T-cell (primary cell): Measurements from ENCODE around the gene TMTC1. TPM values are rescaled to one million over a fixed set of nuclear protein-coding genes. Genes with fewer than 3 reads are reported as not detected.

Experiments
- ATAC-seq, 4 experiments: fragments of 200-7000 bp in 3 of 4; fragments of 150-1000 bp in 1 of 4; cut with Tn5 transposase; replicated peaks in 1 of 4; 1 replicate in 3 of 4; 2 replicates in 1 of 4; pipeline ENCODE4 v1.10.0; 2021; ENCODE audit warnings: moderate library complexity in 3 of 4, mild to moderate bottlenecking in 2 of 4, moderate number of reproducible peaks in 1 of 4
- CTCF ChIA-PET, 2 donors: fragments of 300-600 bp; sonication (Branson Sonifier 250); formaldehyde crosslinking; loops; one replicate each; lab custom pipeline; 2022; ENCODE audit warnings: antibody characterized with exemption in 2 of 2; lab: Charles Lee
- POLR2A ChIA-PET, 2 donors: fragments of 300-600 bp; sonication (Branson Sonifier 250); formaldehyde crosslinking; loops; one replicate each; lab custom pipeline; 2022; ENCODE audit warnings: antibody characterized with exemption in 2 of 2; lab: Charles Lee
- DNase-seq, 35 experiments: peaks; one replicate each; pipeline versions ENCODE4 v3.0.0 to v3.0.0-alpha.2; 2013 to 2023
- H3K27ac ChIP-seq: one replicate; pipeline ENCODE4 v1.5.1; 2013; ENCODE audit warnings: low read length
- H3K27me3 ChIP-seq, 2 experiments: replicated peaks in 1 of 2; 1 replicate in 1 of 2; 2 replicates in 1 of 2; pipeline versions ENCODE4 v1.6.1 to v1.7.0; 2013; ENCODE audit warnings: low read length in 1 of 2, mixed read lengths in 1 of 2; ENCODE audit not compliant: control insufficient read depth in 2 of 2, insufficient read depth in 2 of 2; ENCODE audit errors: extremely low read depth in 1 of 2
- H3K36me3 ChIP-seq, 2 donors: 1 replicate in 1 of 2; 2 replicates in 1 of 2; pipeline versions ENCODE4 v1.6.1 to v1.7.0; 2013; ENCODE audit warnings: low read length in 1 of 2; ENCODE audit not compliant: control insufficient read depth in 2 of 2, insufficient read depth in 1 of 2; ENCODE audit errors: extremely low read depth in 1 of 2
- H3K4me1 ChIP-seq, 2 experiments: 1 replicate in 1 of 2; 2 replicates in 1 of 2; pipeline versions ENCODE4 v1.6.1 to v1.7.0; 2013; ENCODE audit warnings: low read length in 2 of 2, mixed read lengths in 1 of 2; ENCODE audit not compliant: insufficient read depth in 2 of 2, control insufficient read depth in 1 of 2; ENCODE audit errors: extremely low read depth in 1 of 2
- H3K4me3 ChIP-seq, 2 donors: 1 replicate in 1 of 2; 2 replicates in 1 of 2; pipeline versions ENCODE4 v1.5.1 to v1.7.0; 2013; ENCODE audit warnings: mild to moderate bottlenecking in 2 of 2, low read length in 1 of 2, moderate library complexity in 1 of 2; ENCODE audit not compliant: control insufficient read depth in 1 of 2; ENCODE audit errors: extremely low read depth in 1 of 2
- H3K9me3 ChIP-seq: 2 replicates; pipeline ENCODE4 v1.7.0; 2013
- H3K27ac Mint-ChIP-seq, 2 donors: one replicate each; pipeline ENCODE4 v1.8.0; 2020 to 2021; ENCODE audit warnings: mild to moderate bottlenecking in 2 of 2, mixed read lengths in 2 of 2
- H3K27me3 Mint-ChIP-seq, 2 donors: one replicate each; pipeline ENCODE4 v1.8.0; 2021 to 2022; ENCODE audit warnings: mixed read lengths in 2 of 2
- H3K36me3 Mint-ChIP-seq: one replicate; pipeline ENCODE4 v1.8.0; 2021; ENCODE audit warnings: mixed read lengths
- H3K4me1 Mint-ChIP-seq, 3 donors: one replicate each; pipeline ENCODE4 v1.8.0; 2020 to 2022; ENCODE audit warnings: mixed read lengths in 3 of 3, mild to moderate bottlenecking in 1 of 3
- H3K4me3 Mint-ChIP-seq, 3 donors: one replicate each; pipeline ENCODE4 v1.8.0; 2020 to 2022; ENCODE audit warnings: mild to moderate bottlenecking in 3 of 3, mixed read lengths in 3 of 3, moderate library complexity in 3 of 3
- H3K9me3 Mint-ChIP-seq, 3 donors: one replicate each; pipeline ENCODE4 v1.8.0; 2020 to 2022; ENCODE audit warnings: mixed read lengths in 3 of 3
- WGBS: methylation state at CpG from one replicate; pipeline ENCODE4 v1.1.5; 2013; ENCODE audit warnings: missing lambda C conversion rate; ENCODE audit not compliant: insufficient coverage; 5-methylcytosine and 5-hydroxymethylcytosine counted together
- total RNA-seq, 35 experiments: library from RNA in 6 of 35; stranded (reverse) in 6 of 35; fragments of 120-200 nt in 1 of 35; gene quantifications; one replicate each; pipeline versions ENCODE4 v1.2.1 to v1.2.4 and lab custom pipeline; 2013 to 2026

The TMTC1 gene
- total RNA-seq, 5 donors from 2014 or later (not counting 1 experiment from before 2014, with no cell fraction given) = 0.10 to 0.44 (median 0.29) TPM; not detected in 1

DNA sequence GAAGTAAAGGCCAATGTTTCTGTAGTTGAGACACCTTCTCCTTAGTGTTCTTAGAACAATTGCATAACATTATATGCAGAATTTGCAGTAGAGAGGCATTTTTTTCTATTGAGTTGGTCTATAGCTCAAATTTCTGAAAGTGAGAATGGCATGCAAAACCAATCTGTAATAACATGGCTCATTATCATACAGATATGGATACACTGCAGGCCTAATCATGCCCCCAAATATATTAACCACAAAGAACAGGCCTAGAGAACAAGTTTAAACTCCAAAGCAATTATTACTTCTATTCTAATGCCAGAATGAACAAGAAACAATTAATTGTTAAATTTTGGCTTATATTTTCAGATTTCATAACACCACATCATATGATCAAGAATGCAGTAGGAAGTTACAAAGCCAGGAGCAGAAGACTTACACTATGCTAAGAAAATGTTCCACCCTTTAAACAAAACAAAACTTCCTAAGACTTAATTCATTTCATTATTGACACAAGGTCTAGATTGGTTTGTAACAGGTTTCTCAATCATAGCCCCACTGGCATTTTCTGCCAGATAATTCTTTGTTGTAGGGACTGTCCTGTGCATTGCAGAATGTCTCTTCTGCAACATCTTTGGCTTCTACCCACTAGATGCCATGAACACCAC, 26.9 kb downstream of the TMTC1 start:
- Histone ChIP-seq H3K36me3 (no peaks in the 10 kb centered on the region), H3K27ac (no peak overlapping the region), H3K4me3 (no peak overlapping the region), H3K27me3 (no peaks in the 10 kb centered on the region), H3K9me3 (no peaks in the 10 kb centered on the region), H3K4me1 (no peaks in the 10 kb centered on the region)
- H3K4me3 Mint-ChIP-seq = no peak overlapping the region
- no peak overlapping the region for H3K27ac Mint-ChIP-seq
- ChIA-PET CTCF (no interaction called here), POLR2A (no interaction called here)
- H3K9me3 Mint-ChIP-seq = peaks cover 2 to 12% (median 4%) of the 10 kb centered on the region in 3 donors
- ATAC-seq (no peak), DNase-seq (no peak)
- H3K36me3 Mint-ChIP-seq = no peaks in the 10 kb centered on the region
- H3K27me3 Mint-ChIP-seq = no peaks in the 10 kb centered on the region
- H3K4me1 Mint-ChIP-seq = no peaks in the 10 kb centered on the region

DNA sequence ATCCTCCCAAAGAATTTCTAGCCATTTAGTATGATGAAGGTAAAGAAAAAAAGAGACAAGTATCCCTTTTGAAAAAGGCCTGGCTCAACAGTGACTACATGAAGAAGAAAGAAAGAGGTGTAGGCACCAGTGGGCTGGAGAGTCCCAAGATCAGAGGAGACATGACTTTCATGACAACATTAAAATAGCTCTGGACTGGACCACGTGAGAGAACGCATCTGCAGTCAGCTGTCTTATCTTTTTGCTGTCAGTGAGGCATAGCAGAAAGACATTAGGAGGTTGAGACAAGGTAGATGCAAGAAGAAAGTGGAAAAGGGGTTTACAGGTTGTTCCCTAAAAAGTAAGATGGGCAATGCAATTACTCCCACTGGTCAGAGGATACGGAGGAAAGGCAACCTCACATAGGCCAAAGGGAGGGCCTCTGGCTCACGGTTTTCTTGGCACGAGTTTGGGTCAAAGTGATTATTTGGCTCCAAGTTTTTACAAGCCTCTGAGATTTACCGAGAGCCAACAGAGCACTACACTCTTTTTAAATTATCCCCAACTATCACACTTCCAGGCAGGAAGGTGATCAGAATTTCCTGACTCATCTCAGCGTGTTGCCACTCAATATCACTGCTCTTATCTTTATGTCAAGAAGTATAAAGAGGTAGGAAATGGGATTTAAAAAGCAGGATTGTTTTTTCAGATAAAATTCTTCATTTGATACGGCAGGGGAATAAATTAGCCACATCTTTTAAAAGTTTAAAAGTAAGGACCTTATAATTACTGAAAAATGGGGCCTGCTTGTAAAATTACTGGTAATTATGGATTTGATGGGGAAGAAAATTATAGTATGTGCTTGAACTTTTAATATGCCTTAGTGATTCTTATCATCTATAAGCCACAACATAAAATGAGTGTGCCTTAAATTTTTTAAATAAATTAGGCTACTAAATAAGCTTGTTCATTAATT, 29.2 kb downstream of the TMTC1 start:
- Histone ChIP-seq H3K4me1 (no peaks in the 10 kb centered on the region), H3K27ac (no peak overlapping the region), H3K27me3 (peaks cover 0 to 4% of the 10 kb centered on the region in 2 experiments), H3K4me3 (no peak overlapping the region), H3K9me3 (no peaks in the 10 kb centered on the region), H3K36me3 (no peaks in the 10 kb centered on the region)
- POLR2A ChIA-PET = no interaction called here
- Mint-ChIP-seq H3K36me3 (no peaks in the 10 kb centered on the region), H3K9me3 (peaks cover 2 to 12% (median 4%) of the 10 kb centered on the region in 3 donors), H3K27me3 (peaks cover 0 to 8% of the 10 kb centered on the region in 2 donors), H3K4me3 (no peak overlapping the region), H3K27ac (no peak overlapping the region), H3K4me1 (no peaks in the 10 kb centered on the region)
- no peak for ATAC-seq
- DNase-seq = no peak
- CTCF ChIA-PET = no interaction called here
- WGBS = 78% methylated on average over 5 of the region's 8 CpGs

DNA sequence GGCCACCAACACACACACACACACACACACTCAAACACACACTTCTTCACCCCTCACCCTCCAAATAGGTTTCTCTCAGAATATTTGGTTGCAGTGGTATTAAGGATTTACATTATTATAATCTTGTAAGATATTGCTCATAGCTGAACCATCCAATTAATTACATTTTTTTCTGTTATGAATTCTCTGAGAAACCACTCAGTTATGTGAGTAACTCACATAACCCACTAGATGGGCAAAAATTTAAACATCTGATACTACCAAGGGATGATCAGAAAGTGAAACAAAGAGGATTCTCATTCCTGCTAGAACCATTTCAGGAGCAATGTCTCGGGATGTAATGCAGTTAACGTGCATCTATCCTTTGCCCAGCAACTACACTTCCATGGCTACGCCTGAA, 31.6 kb downstream of the TMTC1 start:
- ChIA-PET CTCF (no interaction called here), POLR2A (no interaction called here)
- DNase-seq (no peak), ATAC-seq (no peak)
- Mint-ChIP-seq H3K4me3 (no peak overlapping the region), H3K27ac (no peak overlapping the region), H3K9me3 (peaks cover 0 to 2% (median 0%) of the 10 kb centered on the region in 3 donors), H3K36me3 (no peaks in the 10 kb centered on the region), H3K4me1 (no peaks in the 10 kb centered on the region), H3K27me3 (peaks cover 0 to 8% of the 10 kb centered on the region in 2 donors)
- no peak overlapping the region for H3K27ac ChIP-seq
- H3K36me3 ChIP-seq = no peaks in the 10 kb centered on the region
- no peaks in the 10 kb centered on the region for H3K9me3 ChIP-seq
- no peak overlapping the region for H3K4me3 ChIP-seq
- 80% methylated on average over 1 of the region's 3 CpGs for WGBS
- H3K4me1 ChIP-seq = no peaks in the 10 kb centered on the region
- peaks cover 0 to 4% of the 10 kb centered on the region in 2 experiments for H3K27me3 ChIP-seq

DNA sequence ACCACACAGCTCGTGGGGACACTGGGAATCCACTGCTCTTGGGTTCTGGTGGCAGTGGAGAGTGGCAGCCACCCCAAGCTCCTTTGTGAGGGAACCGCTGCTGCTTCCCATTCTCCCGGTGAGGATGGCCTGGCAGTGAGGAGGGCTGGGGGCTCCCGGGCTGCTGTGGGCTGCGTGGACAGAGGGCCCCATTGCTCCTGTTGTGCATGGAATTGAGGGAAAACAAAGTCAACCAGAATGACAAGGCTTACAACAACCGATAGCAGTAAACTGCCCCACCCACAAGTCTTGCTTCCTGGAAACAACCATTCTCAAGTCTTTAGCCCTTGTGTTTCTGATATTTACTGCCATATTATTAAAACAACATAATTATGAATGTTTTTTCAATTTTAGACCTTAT, 32.1 kb downstream of the TMTC1 start:
- DNase-seq = no peak
- H3K4me1 Mint-ChIP-seq = no peaks in the 10 kb centered on the region

DNA sequence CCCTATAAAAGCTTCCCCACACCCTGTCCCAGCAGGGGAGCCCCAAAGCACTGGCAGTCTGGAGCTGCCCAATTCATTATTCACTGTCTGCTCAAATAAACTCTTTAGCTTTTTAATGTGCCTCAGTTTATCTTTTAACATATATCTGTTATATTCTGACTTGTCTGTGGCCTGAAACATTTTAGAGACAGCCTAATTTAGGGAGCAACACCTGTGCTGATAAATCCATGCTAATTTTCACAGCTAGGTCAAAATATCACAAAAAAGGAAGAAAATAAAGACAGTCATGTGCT, 32.9 kb downstream of the TMTC1 start:
- DNase-seq (no peak), ATAC-seq (no peak)
- Histone ChIP-seq H3K27ac (no peak overlapping the region), H3K4me3 (no peak overlapping the region), H3K27me3 (peaks cover 0 to 4% of the 10 kb centered on the region in 2 experiments), H3K36me3 (no peaks in the 10 kb centered on the region), H3K9me3 (no peaks in the 10 kb centered on the region), H3K4me1 (no peaks in the 10 kb centered on the region)
- Mint-ChIP-seq H3K27me3 (peaks cover 0 to 8% of the 10 kb centered on the region in 2 donors), H3K9me3 (peaks cover 0 to 2% (median 0%) of the 10 kb centered on the region in 3 donors), H3K27ac (no peak overlapping the region), H3K4me1 (no peaks in the 10 kb centered on the region), H3K36me3 (no peaks in the 10 kb centered on the region), H3K4me3 (no peak overlapping the region)
- CTCF ChIA-PET = no interaction called here
- POLR2A ChIA-PET = no interaction called here

More for the DNA sequence above, 32.1 kb downstream of the TMTC1 start:
- Histone ChIP-seq H3K36me3 (no peaks in the 10 kb centered on the region), H3K27me3 (peaks cover 0 to 4% of the 10 kb centered on the region in 2 experiments), H3K4me1 (no peaks in the 10 kb centered on the region), H3K4me3 (no peak overlapping the region), H3K27ac (no peak overlapping the region), H3K9me3 (no peaks in the 10 kb centered on the region)
- no peak overlapping the region for H3K27ac Mint-ChIP-seq
- H3K4me3 Mint-ChIP-seq = no peak overlapping the region
- peaks cover 0 to 2% (median 0%) of the 10 kb centered on the region in 3 donors for H3K9me3 Mint-ChIP-seq
- peaks cover 0 to 8% of the 10 kb centered on the region in 2 donors for H3K27me3 Mint-ChIP-seq
- POLR2A ChIA-PET = no interaction called here
- CTCF ChIA-PET = no interaction called here
- no peak for ATAC-seq
- 100% methylated on average over 2 of the region's 6 CpGs for WGBS
- no peaks in the 10 kb centered on the region for H3K36me3 Mint-ChIP-seq

DNA sequence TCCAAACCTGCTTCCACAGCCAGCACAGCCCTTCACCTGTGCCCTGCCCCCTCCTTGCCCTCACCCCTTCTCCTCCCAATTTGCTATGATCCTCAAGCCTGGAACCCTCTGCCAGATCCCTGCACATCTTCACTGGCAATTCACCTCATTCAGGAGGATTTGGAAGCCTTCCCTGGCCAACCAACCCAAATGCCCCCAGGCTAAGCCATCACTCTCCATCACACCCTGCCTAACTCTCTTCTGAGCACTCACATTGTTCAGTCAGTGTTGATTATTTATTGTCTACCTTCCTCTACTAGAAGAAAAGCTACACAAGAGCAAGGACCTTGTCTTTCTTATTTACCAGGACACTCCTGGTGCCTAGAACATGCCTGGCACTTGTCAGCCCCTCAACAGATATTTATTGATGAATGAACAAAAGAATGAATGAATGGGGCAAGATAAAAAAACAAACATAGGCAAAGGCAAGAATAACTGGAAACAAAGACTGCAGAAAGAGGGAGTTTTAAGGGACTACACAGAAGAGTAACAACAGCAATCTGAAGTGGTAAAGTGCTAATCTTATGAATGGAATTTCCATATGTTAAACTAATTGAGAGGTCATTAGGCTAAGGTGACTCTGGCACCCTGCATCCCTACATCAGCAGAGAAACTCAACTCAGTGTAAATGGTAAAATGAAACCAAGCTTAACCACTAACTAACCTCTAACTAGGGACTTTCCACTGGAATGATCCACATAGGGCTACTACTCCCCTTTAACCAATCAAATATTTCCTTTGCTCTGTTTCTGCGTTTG, 33.4 kb downstream of the TMTC1 start:
- Histone ChIP-seq H3K4me3 (no peak overlapping the region), H3K27me3 (peaks cover 0 to 4% of the 10 kb centered on the region in 2 experiments), H3K27ac (no peak overlapping the region), H3K36me3 (no peaks in the 10 kb centered on the region), H3K9me3 (no peaks in the 10 kb centered on the region), H3K4me1 (no peaks in the 10 kb centered on the region)
- DNase-seq (no peak), ATAC-seq (no peak)
- Mint-ChIP-seq H3K27ac (no peak overlapping the region), H3K4me1 (no peaks in the 10 kb centered on the region), H3K27me3 (peaks cover 0 to 8% of the 10 kb centered on the region in 2 donors), H3K9me3 (peaks cover 0 to 2% (median 0%) of the 10 kb centered on the region in 3 donors), H3K4me3 (no peak overlapping the region), H3K36me3 (no peaks in the 10 kb centered on the region)
- ChIA-PET POLR2A (no interaction called here), CTCF (no interaction called here)
- 25% methylated on average over 1 of the region's 1 CpG for WGBS
